Measurements from ENCODE around the gene SNX15. TPM values are rescaled to one million over a fixed set of nuclear protein-coding genes. Genes with fewer than 3 reads are reported as not detected.

Gene SNX15
- total RNA-seq, 3 donors from 2014 or later (not counting 1 experiment from before 2014, with no cell fraction given), result 16.9 to 28.1 (median 27.1) TPM

GRCh38 chr11:65026810-65027209, 429 bp upstream of the SNX15 start:
- Mint-ChIP-seq H3K27me3 (ENCODE audit: low read depth in 2 of 2) (no peaks in the 10 kb centered on the region), H3K9me3 (no peaks in the 10 kb centered on the region), H3K4me3 (peak overlapping the region; percentile 87), H3K27ac (peak overlapping the region; percentile 78 to 84), H3K36me3 (no peaks in the 10 kb centered on the region), H3K4me1 (peaks cover 14 to 24% of the 10 kb centered on the region in 2 donors)
- ATAC-seq, result no peak
- no peak for TF ChIP-seq CTCF (IDR thresholded peaks at IDR 0.05)
- peaks cover under 1% of the 10 kb centered on the region for H3K36me3 ChIP-seq (ENCODE audit: control insufficient read depth, insufficient read depth, low read length)
- no peak for DNase-seq
- WGBS (ENCODE audit: insufficient coverage), result 83% methylated on average over 9 of the region's 10 CpGs
- H3K27ac ChIP-seq (ENCODE audit: low read length), result peak overlapping the region; percentile 67
- intact Hi-C loops (cut with micrococcal nuclease), result loop anchor here (1.0 to 5.0 kb wide), 4 partner anchors 14 to 110 kb away; partner anchors contain the start of genes ATG2A, SAC3D1 and TM7SF2
- peaks cover 15% of the 10 kb centered on the region for H3K4me1 ChIP-seq (ENCODE audit: control insufficient read depth, insufficient read depth, low read length)
- no peaks in the 10 kb centered on the region for H3K27me3 ChIP-seq (ENCODE audit: control insufficient read depth, insufficient read depth, low read length)
- H3K4me3 ChIP-seq (ENCODE audit: low read length), result no peak overlapping the region
- H3K9me3 ChIP-seq (ENCODE audit: control insufficient read depth, insufficient read depth, low read length), result no peaks in the 10 kb centered on the region

DNA sequence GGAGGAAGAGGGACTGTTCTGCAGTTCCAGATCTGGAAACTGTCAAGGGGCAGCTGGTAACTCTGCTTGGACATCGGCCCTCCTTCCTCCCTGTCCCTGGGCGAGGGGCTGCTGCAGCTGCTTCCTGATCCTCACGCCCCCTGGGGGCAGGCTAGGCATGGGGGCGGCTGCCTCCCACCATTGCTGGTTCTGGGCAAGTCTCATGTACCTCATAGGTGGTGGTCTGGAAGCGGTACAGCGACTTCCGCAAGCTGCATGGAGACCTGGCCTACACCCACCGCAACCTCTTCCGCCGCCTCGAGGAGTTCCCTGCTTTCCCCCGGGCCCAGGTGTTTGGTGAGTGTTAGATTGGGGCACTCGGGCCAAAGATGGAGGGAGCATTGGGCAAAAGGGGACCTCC, 5.0 kb downstream of the SNX15 start:
- no peak overlapping the region for H3K4me3 ChIP-seq (ENCODE audit: low read length)
- ATAC-seq, result no peak
- intact Hi-C loops (cut with micrococcal nuclease), result no loop called here
- no peaks in the 10 kb centered on the region for H3K9me3 Mint-ChIP-seq
- no peak for TF ChIP-seq CTCF (IDR thresholded peaks at IDR 0.05)
- peaks cover 9 to 11% of the 10 kb centered on the region in 2 donors for H3K4me1 Mint-ChIP-seq
- H3K27me3 Mint-ChIP-seq (ENCODE audit: low read depth in 2 of 2), result no peaks in the 10 kb centered on the region
- H3K36me3 ChIP-seq (ENCODE audit: control insufficient read depth, insufficient read depth, low read length), result peaks cover 23% of the 10 kb centered on the region
- H3K9me3 ChIP-seq (ENCODE audit: control insufficient read depth, insufficient read depth, low read length), result no peaks in the 10 kb centered on the region
- 90% methylated on average over 13 of the region's 13 CpGs for WGBS (ENCODE audit: insufficient coverage)
- no peaks in the 10 kb centered on the region for H3K27me3 ChIP-seq (ENCODE audit: control insufficient read depth, insufficient read depth, low read length)
- no peak overlapping the region for H3K4me3 Mint-ChIP-seq
- peaks cover 8% of the 10 kb centered on the region for H3K4me1 ChIP-seq (ENCODE audit: control insufficient read depth, insufficient read depth, low read length)
- no peaks in the 10 kb centered on the region for H3K36me3 Mint-ChIP-seq
- no peak overlapping the region for H3K27ac ChIP-seq (ENCODE audit: low read length)
- no peak for DNase-seq
- H3K27ac Mint-ChIP-seq, result no peak overlapping the region

- H3K4me3 Mint-ChIP-seq, result no peak overlapping the region
- Histone ChIP-seq H3K36me3 (ENCODE audit: control insufficient read depth, insufficient read depth, low read length) (peaks cover 29% of the 10 kb centered on the region), H3K27me3 (ENCODE audit: control insufficient read depth, insufficient read depth, low read length) (no peaks in the 10 kb centered on the region), H3K9me3 (ENCODE audit: control insufficient read depth, insufficient read depth, low read length) (no peaks in the 10 kb centered on the region), H3K27ac (ENCODE audit: low read length) (no peak overlapping the region), H3K4me1 (ENCODE audit: control insufficient read depth, insufficient read depth, low read length) (no peaks in the 10 kb centered on the region), H3K4me3 (ENCODE audit: low read length) (no peak overlapping the region)
- WGBS (ENCODE audit: insufficient coverage), result 100% methylated on average over 2 of the region's 2 CpGs
- no peaks in the 10 kb centered on the region for H3K4me1 Mint-ChIP-seq
- no peak overlapping the region for H3K27ac Mint-ChIP-seq
- H3K36me3 Mint-ChIP-seq, result no peaks in the 10 kb centered on the region
- no peak for ATAC-seq
- H3K27me3 Mint-ChIP-seq (ENCODE audit: low read depth in 2 of 2), result no peaks in the 10 kb centered on the region
- TF ChIP-seq CTCF (IDR thresholded peaks at IDR 0.05), result no peak
- H3K9me3 Mint-ChIP-seq, result no peaks in the 10 kb centered on the region
- DNase-seq, result no peak
- intact Hi-C loops (cut with micrococcal nuclease), result no loop called here
These were observed 7.2 kb downstream of the SNX15 start for GRCh38 chr11:65034423-65034822.

DNA sequence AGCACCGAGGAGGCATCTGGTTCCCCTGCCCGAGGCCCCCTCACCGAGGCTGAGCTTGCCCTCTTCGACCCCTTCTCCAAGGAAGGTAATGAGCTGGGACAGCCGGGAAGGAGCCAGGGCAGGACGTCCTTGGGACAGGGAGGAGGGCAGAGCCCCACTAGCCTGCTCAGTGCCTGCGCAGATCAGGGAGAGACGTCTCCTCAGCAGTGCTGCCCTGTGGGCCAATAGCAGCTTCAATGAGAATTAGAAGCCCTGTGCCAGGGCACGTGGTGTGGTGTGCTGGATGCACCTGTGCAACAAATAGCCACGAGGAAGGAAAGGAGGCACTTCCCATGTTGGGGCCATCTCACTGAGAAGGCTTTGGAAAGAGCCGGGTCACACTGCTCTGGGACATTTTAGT, 8.3 kb downstream of the SNX15 start:
- no peaks in the 10 kb centered on the region for H3K9me3 ChIP-seq (ENCODE audit: control insufficient read depth, insufficient read depth, low read length)
- no peaks in the 10 kb centered on the region for H3K27me3 ChIP-seq (ENCODE audit: control insufficient read depth, insufficient read depth, low read length)
- H3K4me3 ChIP-seq (ENCODE audit: low read length), result no peak overlapping the region
- H3K36me3 Mint-ChIP-seq, result no peaks in the 10 kb centered on the region
- no peak overlapping the region for H3K27ac Mint-ChIP-seq
- no peaks in the 10 kb centered on the region for H3K27me3 Mint-ChIP-seq (ENCODE audit: low read depth in 2 of 2)
- 91% methylated on average over 11 of the region's 11 CpGs for WGBS (ENCODE audit: insufficient coverage)
- H3K4me1 ChIP-seq (ENCODE audit: control insufficient read depth, insufficient read depth, low read length), result peaks cover 5% of the 10 kb centered on the region
- peaks cover 2 to 3% of the 10 kb centered on the region in 2 donors for H3K4me1 Mint-ChIP-seq
- intact Hi-C loops (cut with micrococcal nuclease), result no loop called here
- H3K36me3 ChIP-seq (ENCODE audit: control insufficient read depth, insufficient read depth, low read length), result peaks cover 29% of the 10 kb centered on the region
- no peak overlapping the region for H3K4me3 Mint-ChIP-seq
- no peak for TF ChIP-seq CTCF (IDR thresholded peaks at IDR 0.05)
- H3K27ac ChIP-seq (ENCODE audit: low read length), result no peak overlapping the region
- DNase-seq, result no peak
- H3K9me3 Mint-ChIP-seq, result no peaks in the 10 kb centered on the region
- ATAC-seq, result no peak

Data from natural killer cell (primary cell).